Peyer's patch (tissue), 4 donors: ENCODE data around the gene PLXNC1.

Experiments used
- CTCF ChIP-seq, 6 experiments: fragments of 450-650 bp in 4 of 6; fragments of 200-600 bp in 2 of 6; sonication (generic) in 1 of 6; IDR thresholded peaks; one replicate each; pipeline ENCODE4 v1.5.1; 2017 to 2019; ENCODE audit warnings: antibody characterized with exemption in 6 of 6, mild to moderate bottlenecking in 3 of 6, moderate library complexity in 1 of 6
- POLR2A ChIP-seq, 2 donors: fragments of 450-650 bp; IDR thresholded peaks; one replicate each; pipeline ENCODE4 v1.5.1; 2017; ENCODE audit warnings: antibody characterized with exemption in 2 of 2, mild to moderate bottlenecking in 2 of 2, moderate library complexity in 2 of 2

- TF ChIP-seq CTCF (IDR thresholded peaks at IDR 0.05) (no peak), POLR2A (IDR thresholded peaks at IDR 0.05) (no peak)
These were observed 42.6 kb downstream of the PLXNC1 start for GRCh38 chr12:94191023-94191422.
